Right lobe of liver (tissue), 6 donors: Measurements from ENCODE around the gene KRTAP1-1. TPM values are rescaled to one million over a fixed set of nuclear protein-coding genes. Genes with fewer than 3 reads are reported as not detected.

ENCODE experiments used
- ATAC-seq, 4 donors: fragments of 200-7000 bp; cut with Tn5 transposase; one replicate each; pipeline ENCODE4 v1.9.1; 2020; ENCODE audit warnings: mild to moderate bottlenecking in 4 of 4, moderate library complexity in 4 of 4
- DNase-seq, 3 donors: peaks; one replicate each; pipeline ENCODE4 v3.0.0-alpha.2; 2020
- H3K27ac ChIP-seq, 3 donors: fragments of 200-600 bp; one replicate each; pipeline ENCODE4 v1.8.0; 2022
- H3K27me3 ChIP-seq, 2 donors: fragments of 200-600 bp; one replicate each; pipeline ENCODE4 v1.8.0; 2022
- H3K36me3 ChIP-seq, 4 donors: fragments of 200-600 bp; sonication (generic) in 1 of 4; one replicate each; pipeline versions ENCODE4 v1.5.1 to v1.8.0; 2017 to 2022; ENCODE audit warnings: control low read depth in 1 of 4
- H3K4me1 ChIP-seq, 4 donors: fragments of 200-600 bp; sonication (generic) in 1 of 4; one replicate each; pipeline versions ENCODE4 v1.5.1 to v1.8.0; 2017 to 2022; ENCODE audit warnings: control low read depth in 1 of 4
- H3K4me3 ChIP-seq, 3 donors: fragments of 200-600 bp; one replicate each; pipeline ENCODE4 v1.8.0; 2022
- H3K9me3 ChIP-seq, 4 donors: fragments of 200-600 bp; sonication (generic) in 1 of 4; one replicate each; pipeline versions ENCODE4 v1.5.1 to v1.8.0; 2017 to 2022; ENCODE audit warnings: control low read depth in 1 of 4
- CTCF ChIP-seq, 4 donors: fragments of 200-600 bp in 3 of 4; fragments of 450-650 bp in 1 of 4; IDR thresholded peaks; one replicate each; pipeline versions ENCODE4 v1.5.1 to v1.8.0; 2016 to 2022; ENCODE audit warnings: antibody characterized with exemption in 4 of 4, mild to moderate bottlenecking in 2 of 4
- POLR2A ChIP-seq: fragments of 450-650 bp; IDR thresholded peaks from one replicate; pipeline ENCODE4 v1.6.1; 2017; ENCODE audit warnings: antibody characterized with exemption, mild to moderate bottlenecking
- WGBS: methylation state at CpG from one replicate; pipeline ENCODE4 v1.1.6; 2018; ENCODE audit warnings: low coverage, low lambda C conversion rate; ENCODE audit not compliant: insufficient coverage; ENCODE audit errors: missing lambda C conversion rate; 5-methylcytosine and 5-hydroxymethylcytosine counted together
- intact Hi-C, 2 donors: fragments of 100-400 bp; cut with DNase I; formaldehyde crosslinking; loops; one replicate each; pipeline versions ENCODE4 v1.11.2 to v1.14.1; 2022
- small RNA-seq, 2 experiments: library from RNA; depleted of rRNA; stranded (forward); fragments of <200 nt; gene quantifications; one replicate each; pipeline ENCODE3, GENCODE V24; 2016
- total RNA-seq, 6 experiments: library from RNA; depleted of rRNA in 2 of 6; stranded (reverse); fragments of >200 nt in 2 of 6; fragmentation: NEBNext Ultra II Directional in 3 of 6; extraction: Animal tissue kit (Norgen Biotek cat#: 25700) in 3 of 6; gene quantifications; one replicate each; pipeline versions ENCODE4 v1.1.0 to v1.2.4, GENCODE V29; 2016 to 2023
- donor health status: DM: no; HTN: yes; CAD: no.
- donor health status: DM: no; HTN: no; CAD: no.
- donor health status: DM: no; HTN: no; CAD: no.
- donor health status: DM: no; HTN: yes; CAD: no.
- donor health status: DM: no; HTN: yes; CAD: no.

KRTAP1-1 gene
- total RNA-seq, 6 experiments from 2014 or later = not detected

GRCh38 chr17:40992666-40993065, 48.6 kb downstream of the KRTAP1-1 start:
- H3K4me3 ChIP-seq = no peak overlapping the region
- no peak for TF ChIP-seq POLR2A
- TF ChIP-seq CTCF (IDR thresholded peaks at IDR 0.05) = no peak
- H3K36me3 ChIP-seq = no peaks in the 10 kb centered on the region
- 69% methylated on average over 3 of the region's 3 CpGs for WGBS
- no peaks in the 10 kb centered on the region for H3K4me1 ChIP-seq
- ATAC-seq = no peak
- H3K27ac ChIP-seq = no peak overlapping the region
- intact Hi-C loops = no loop called here
- H3K9me3 ChIP-seq = no peaks in the 10 kb centered on the region
- peaks cover 5 to 12% of the 10 kb centered on the region in 2 donors for H3K27me3 ChIP-seq
- no peak for DNase-seq

Small RNAs within 50 kb of the gene (small RNA-seq; reads per million reads assigned to genes)
- gene KRTAP3-4P = 0 reads per million in 2 experiments

Other genes starting within 250 kb of the KRTAP1-1 start
- gene KRT28, start 241.5 kb downstream of the KRTAP1-1 start, total RNA-seq = not detected
- 10 to 100 TPM; 11.4 to 20.4 (median 17.4) TPM for gene KRT10, start 218.8 kb downstream of the KRTAP1-1 start, total RNA-seq
- gene KRT12, start 174.2 kb downstream of the KRTAP1-1 start, total RNA-seq = not detected
- not detected for gene KRT20, start 156.2 kb downstream of the KRTAP1-1 start, total RNA-seq
- 10 to 100 TPM in 2 of 6 experiments, 1 to 10 TPM in 1, under 1 TPM in 1, not detected in 2; 0.49 to 17.6 (median 10.0) TPM for gene KRT23, start 103.8 kb downstream of the KRTAP1-1 start, total RNA-seq
- not detected for gene KRT39, start 74.5 kb downstream of the KRTAP1-1 start, total RNA-seq
- not detected for gene KRT40, start 57.1 kb downstream of the KRTAP1-1 start, total RNA-seq
- gene KRTAP3-3, start 47.3 kb downstream of the KRTAP1-1 start, total RNA-seq = not detected
- not detected for gene KRTAP3-2, start 41.5 kb downstream of the KRTAP1-1 start, total RNA-seq
- not detected for gene KRTAP3-1, start 32.3 kb downstream of the KRTAP1-1 start, total RNA-seq
- not detected for gene KRTAP1-5, start 14.2 kb downstream of the KRTAP1-1 start, total RNA-seq
- gene KRTAP1-4, start 11.3 kb downstream of the KRTAP1-1 start, total RNA-seq = not detected
- not detected for gene KRTAP1-3, start 6.6 kb downstream of the KRTAP1-1 start, total RNA-seq
- not detected for gene KRTAP2-1, start 5.9 kb upstream of the KRTAP1-1 start, total RNA-seq
- not detected for gene KRTAP2-2, start 13.8 kb upstream of the KRTAP1-1 start, total RNA-seq
- gene KRTAP2-3, start 18.7 kb upstream of the KRTAP1-1 start, total RNA-seq = not detected
- gene KRTAP2-4, start 24.4 kb upstream of the KRTAP1-1 start, total RNA-seq = not detected
- not detected for gene KRTAP4-7, start 42.7 kb upstream of the KRTAP1-1 start, total RNA-seq
- gene KRTAP4-8, start 56.7 kb upstream of the KRTAP1-1 start, total RNA-seq = not detected
- not detected for gene KRTAP4-16, start 60.8 kb upstream of the KRTAP1-1 start, total RNA-seq
- not detected for gene KRTAP4-9, start 63.9 kb upstream of the KRTAP1-1 start, total RNA-seq
- gene KRTAP4-11, start 76.9 kb upstream of the KRTAP1-1 start, total RNA-seq = not detected
- not detected for gene KRTAP4-12, start 82.7 kb upstream of the KRTAP1-1 start, total RNA-seq
- not detected for gene KRTAP4-6, start 99.1 kb upstream of the KRTAP1-1 start, total RNA-seq
- not detected for gene KRTAP4-5, start 108.4 kb upstream of the KRTAP1-1 start, total RNA-seq
- not detected for gene KRTAP4-4, start 119.3 kb upstream of the KRTAP1-1 start, total RNA-seq
- not detected for gene KRTAP4-3, start 126.8 kb upstream of the KRTAP1-1 start, total RNA-seq
- not detected for gene KRTAP4-2, start 136.8 kb upstream of the KRTAP1-1 start, total RNA-seq
- gene KRTAP4-1, start 143.5 kb upstream of the KRTAP1-1 start, total RNA-seq = not detected
- not detected for gene KRTAP9-1, start 148.4 kb upstream of the KRTAP1-1 start, total RNA-seq
- gene KRTAP9-2, start 185.2 kb upstream of the KRTAP1-1 start, total RNA-seq = not detected
- not detected for gene KRTAP9-3, start 191.0 kb upstream of the KRTAP1-1 start, total RNA-seq
- not detected for gene KRTAP9-8, start 196.5 kb upstream of the KRTAP1-1 start, total RNA-seq
- gene KRTAP9-4, start 208.2 kb upstream of the KRTAP1-1 start, total RNA-seq = not detected
- gene KRTAP9-9, start 213.9 kb upstream of the KRTAP1-1 start, total RNA-seq = not detected
- gene KRTAP9-6, start 223.9 kb upstream of the KRTAP1-1 start, total RNA-seq = not detected
- gene KRTAP9-7, start 234.2 kb upstream of the KRTAP1-1 start, total RNA-seq = not detected